Tibial nerve (tissue), 3 donors: ENCODE results near the gene ENC1.

ENCODE experiments used
- POLR2A ChIP-seq, 2 donors: fragments of 450-650 bp; IDR thresholded peaks; one replicate each; pipeline ENCODE4 v1.6.1; 2017; ENCODE audit warnings: antibody characterized with exemption in 2 of 2, mild to moderate bottlenecking in 2 of 2, moderate library complexity in 2 of 2
- TF ChIP-seq, protein P1 (sequence below), 5 experiments: fragments of 200-600 bp in 3 of 5; fragments of 450-650 bp in 2 of 5; sonication (generic) in 3 of 5; IDR thresholded peaks; one replicate each; pipeline ENCODE4 v1.5.1; 2016 to 2019; ENCODE audit warnings: antibody characterized with exemption in 5 of 5, mild to moderate bottlenecking in 3 of 5, moderate library complexity in 2 of 5

DNA sequence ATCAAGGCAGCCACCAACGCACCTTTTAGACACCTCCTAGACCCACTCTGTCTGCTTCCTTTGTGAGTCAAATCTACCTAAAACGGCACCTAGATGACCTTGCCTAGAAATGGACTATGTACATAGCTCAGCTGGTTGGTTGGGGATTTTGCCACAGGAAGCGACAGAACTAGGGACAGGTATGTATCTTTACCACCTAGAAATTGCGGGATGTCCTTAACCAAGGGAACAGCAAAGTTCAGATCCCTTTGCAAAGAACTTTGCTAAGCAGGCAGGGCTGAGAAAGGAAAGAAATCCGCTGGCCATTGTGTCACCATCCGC lies 2.0 kb upstream of the ENC1 start:
- TF ChIP-seq, protein P1, sequence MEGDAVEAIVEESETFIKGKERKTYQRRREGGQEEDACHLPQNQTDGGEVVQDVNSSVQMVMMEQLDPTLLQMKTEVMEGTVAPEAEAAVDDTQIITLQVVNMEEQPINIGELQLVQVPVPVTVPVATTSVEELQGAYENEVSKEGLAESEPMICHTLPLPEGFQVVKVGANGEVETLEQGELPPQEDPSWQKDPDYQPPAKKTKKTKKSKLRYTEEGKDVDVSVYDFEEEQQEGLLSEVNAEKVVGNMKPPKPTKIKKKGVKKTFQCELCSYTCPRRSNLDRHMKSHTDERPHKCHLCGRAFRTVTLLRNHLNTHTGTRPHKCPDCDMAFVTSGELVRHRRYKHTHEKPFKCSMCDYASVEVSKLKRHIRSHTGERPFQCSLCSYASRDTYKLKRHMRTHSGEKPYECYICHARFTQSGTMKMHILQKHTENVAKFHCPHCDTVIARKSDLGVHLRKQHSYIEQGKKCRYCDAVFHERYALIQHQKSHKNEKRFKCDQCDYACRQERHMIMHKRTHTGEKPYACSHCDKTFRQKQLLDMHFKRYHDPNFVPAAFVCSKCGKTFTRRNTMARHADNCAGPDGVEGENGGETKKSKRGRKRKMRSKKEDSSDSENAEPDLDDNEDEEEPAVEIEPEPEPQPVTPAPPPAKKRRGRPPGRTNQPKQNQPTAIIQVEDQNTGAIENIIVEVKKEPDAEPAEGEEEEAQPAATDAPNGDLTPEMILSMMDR (IDR thresholded peaks at IDR 0.05): no peak
- TF ChIP-seq POLR2A (IDR thresholded peaks at IDR 0.05): no peak
